Ovary (tissue), 9 donors: Measurements from ENCODE around the gene MYRF. TPM values are rescaled to one million over a fixed set of nuclear protein-coding genes. Genes with fewer than 3 reads are reported as not detected.

Experiments used
- DNase-seq, 5 donors: peaks; one replicate each; pipeline ENCODE4 v3.0.0-alpha.2; 2019 to 2020
- H3K27ac ChIP-seq, 2 donors: fragments of 200-600 bp; one replicate each; pipeline versions ENCODE4 v1.5.1 to v1.8.0; 2019 to 2022
- H3K27me3 ChIP-seq: fragments of 200-600 bp; one replicate; pipeline ENCODE4 v1.8.0; 2022
- H3K36me3 ChIP-seq: fragments of 200-600 bp; sonication (generic); one replicate; pipeline ENCODE4 v1.5.1; 2019
- H3K4me1 ChIP-seq: one replicate; pipeline ENCODE4 v1.8.1; 2013; ENCODE audit warnings: mild to moderate bottlenecking, moderate library complexity; ENCODE audit not compliant: insufficient read depth
- H3K4me3 ChIP-seq: fragments of 200-600 bp; sonication (generic); one replicate; pipeline ENCODE4 v1.5.1; 2017
- H3K9me3 ChIP-seq, 2 donors: fragments of 200-600 bp in 1 of 2; sonication (generic) in 1 of 2; one replicate each; pipeline versions ENCODE4 v1.5.1 to v1.8.1; 2013 to 2019; ENCODE audit warnings: mild to moderate bottlenecking in 1 of 2, moderate library complexity in 1 of 2
- CTCF ChIP-seq, 3 donors: fragments of 450-650 bp in 2 of 3; fragments of 200-600 bp in 1 of 3; IDR thresholded peaks; one replicate each; pipeline versions ENCODE4 v1.5.1 to v1.8.0; 2016 to 2022; ENCODE audit warnings: antibody characterized with exemption in 3 of 3, mild to moderate bottlenecking in 1 of 3
- EP300 ChIP-seq: sonication (generic); formaldehyde crosslinking; IDR thresholded peaks from one replicate; pipeline ENCODE4 v1.6.1; 2017; ENCODE audit warnings: antibody characterized with exemption
- POLR2A ChIP-seq: fragments of 450-650 bp; IDR thresholded peaks from one replicate; pipeline ENCODE4 v1.6.1; 2017; ENCODE audit warnings: antibody characterized with exemption, mild to moderate bottlenecking, moderate library complexity
- WGBS, 3 donors: extraction: QIAGEN DNeasy Blood & Tissue Kit in 1 of 3; methylation state at CpG; one replicate each; pipeline versions ENCODE4 v1.1.5 to v1.1.7; 2013 to 2017; 5-methylcytosine and 5-hydroxymethylcytosine counted together
- intact Hi-C, 4 donors: fragments of 100-400 bp; cut with DNase I; formaldehyde crosslinking; loops; one replicate each; pipeline versions ENCODE4 v1.11.0 to v1.15.1; 2022 to 2023
- polyA plus RNA-seq, 2 donors: library from polyadenylated mRNA; stranded (reverse); fragments of 200-250 nt in 1 of 2; fragments of 350-450 nt in 1 of 2; fragmentation: Illumina TruSeq in 1 of 2; extraction: RNeasy Lipid Tissue Mini Kit (QIAGEN cat#74804) in 1 of 2; gene quantifications; one replicate each; pipeline ENCODE4 v1.2.3, GENCODE V29; 2013 to 2014
- total RNA-seq, 7 donors: library from RNA; depleted of rRNA in 2 of 7; stranded (reverse); fragments of >200 nt in 2 of 7; fragmentation: NEBNext Ultra II Directional in 3 of 7; extraction: Animal tissue kit (Norgen Biotek cat#: 25700) in 3 of 7; gene quantifications; one replicate each; pipeline versions ENCODE4 v1.1.0 to v1.2.4, GENCODE V29; 2016 to 2023
- donor health status: DM: no; HTN: no; CAD: no; lungs with moderate emphysema.
- donor health status: DM: no; HTN: no; CAD: no.
- donor health status: Bipolar disorder and iron deficiency.
- donor health status: DM: yes; HTN: yes; CAD: no.
- donor health status: DM: no; HTN: no; CAD: no.
- donor health status: DM: yes; HTN: yes; CAD: no.

The MYRF gene
- total and polyA plus RNA-seq, 9 donors: 6.6 to 109 (median 23.3) TPM

- no peak for DNase-seq
- Histone ChIP-seq H3K27ac (no peak overlapping the region), H3K36me3 (no peaks in the 10 kb centered on the region), H3K4me1 (peaks cover 14% of the 10 kb centered on the region), H3K9me3 (no peaks in the 10 kb centered on the region), H3K27me3 (no peaks in the 10 kb centered on the region), H3K4me3 (no peak overlapping the region)
- WGBS, 3 donors: 27 to 60% (median 42%) methylated on average over 2 to 3 of the region's 3 CpGs
- TF ChIP-seq POLR2A (no peak), CTCF (IDR thresholded peaks at IDR 0.05) (peak in 1 of 3 donors; percentile 8)
- intact Hi-C loops: loop anchor here in 1 of 4 donors (2.0 kb wide), 1 partner anchor 29 kb away; no protein-coding TSS in a partner anchor
These were observed 4.5 kb upstream of the MYRF start for GRCh38 chr11:61747967-61748285.

DNA sequence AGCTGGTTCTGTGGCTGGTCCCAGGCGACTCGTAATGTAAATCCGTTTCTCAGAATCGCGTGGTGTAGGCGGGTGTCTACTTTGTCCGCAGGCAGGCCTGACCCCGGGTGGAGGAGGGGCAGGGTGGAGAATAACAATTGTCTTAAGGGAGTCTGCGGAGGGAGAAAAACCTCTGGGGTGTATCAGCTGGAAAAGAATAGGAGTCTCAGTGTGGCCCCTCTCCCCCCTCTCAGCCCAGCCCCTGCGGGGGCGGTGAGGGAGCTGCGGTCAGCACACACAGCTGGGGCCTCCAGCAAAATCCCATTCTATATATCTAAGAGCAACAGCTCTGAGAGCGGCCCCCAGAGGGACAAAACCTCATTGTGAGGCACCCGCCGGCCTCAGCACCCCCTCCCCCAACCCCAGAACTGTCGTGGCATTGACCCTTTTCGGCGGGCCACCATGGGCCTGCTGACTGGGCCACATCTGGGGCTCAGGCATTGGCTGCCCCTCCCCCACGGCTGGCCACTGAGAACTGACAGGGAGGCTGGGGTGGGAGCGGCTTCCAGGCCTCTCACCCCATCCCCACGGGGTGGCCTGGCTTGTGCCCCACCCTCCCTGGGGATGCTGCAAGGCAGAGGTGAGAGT lies 2.7 kb upstream of the MYRF start:
- no peaks in the 10 kb centered on the region for H3K27me3 ChIP-seq
- 23 to 32% (median 24%) methylated on average over 19 to 21 of the region's 21 CpGs for WGBS, 3 donors

DNA sequence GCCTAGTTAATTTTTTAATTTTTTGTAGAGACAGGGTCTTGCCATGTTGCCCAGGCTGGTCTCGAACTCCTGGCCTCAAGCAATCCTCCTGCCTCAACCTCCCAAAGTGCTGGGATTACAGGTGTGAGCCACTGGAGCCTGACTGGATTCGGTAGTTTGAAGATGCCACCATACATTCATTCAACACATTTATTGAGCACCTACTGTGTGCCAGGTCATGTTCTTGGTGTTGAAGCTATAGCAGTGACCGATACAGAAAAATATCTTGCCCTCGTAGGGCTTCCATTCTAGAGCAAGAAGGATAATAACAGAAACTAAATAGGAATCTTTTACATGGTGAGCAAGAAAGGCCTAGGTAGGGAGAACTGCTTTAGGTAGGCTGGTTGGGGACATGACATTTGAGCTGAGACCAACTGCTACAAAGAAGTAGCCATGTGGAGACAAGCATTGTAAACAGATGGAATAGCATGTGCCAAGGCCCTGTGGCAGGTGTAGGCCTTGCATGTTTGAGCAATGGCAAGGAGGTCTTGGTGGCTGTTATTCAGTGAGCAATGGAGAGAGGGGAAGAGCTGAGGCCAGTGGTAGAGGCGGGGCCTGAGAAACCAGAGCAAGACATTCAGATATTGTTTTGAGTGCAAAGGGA lies 1.7 kb upstream of the MYRF start:
- no peak for DNase-seq
- no peak overlapping the region for H3K27ac ChIP-seq
- TF ChIP-seq POLR2A (no peak), EP300 (no peak), CTCF (IDR thresholded peaks at IDR 0.05) (no peak)
- 96 to 98% (median 97%) methylated on average over 5 of the region's 5 CpGs for WGBS, 3 donors
- intact Hi-C loops: no loop called here
- no peaks in the 10 kb centered on the region for H3K27me3 ChIP-seq
- no peaks in the 10 kb centered on the region for H3K9me3 ChIP-seq
- no peak overlapping the region for H3K4me3 ChIP-seq
- peaks cover 12% of the 10 kb centered on the region for H3K4me1 ChIP-seq
- no peaks in the 10 kb centered on the region for H3K36me3 ChIP-seq

More for the DNA sequence above, 2.7 kb upstream of the MYRF start:
- peak in 4 of 5 donors; percentile 59 to 75 (median 62) for DNase-seq
- H3K9me3 ChIP-seq: no peaks in the 10 kb centered on the region
- no peaks in the 10 kb centered on the region for H3K36me3 ChIP-seq
- peak overlapping the region; percentile 17 to 61 for H3K27ac ChIP-seq
- H3K4me1 ChIP-seq: peaks cover 14% of the 10 kb centered on the region
- TF ChIP-seq CTCF (IDR thresholded peaks at IDR 0.05) (no peak), EP300 (no peak)
- H3K4me3 ChIP-seq: no peak overlapping the region
- intact Hi-C loops: loop anchor here in 1 of 4 donors (2.0 kb wide), 1 partner anchor 27 kb away; no protein-coding TSS in a partner anchor

- intact Hi-C loops: no loop called here
- DNase-seq: peak; percentile 51 to 73 (median 56)
- H3K4me3 ChIP-seq: no peak overlapping the region
- H3K9me3 ChIP-seq: no peaks in the 10 kb centered on the region
- H3K27ac ChIP-seq: no peak overlapping the region
- no peaks in the 10 kb centered on the region for H3K36me3 ChIP-seq
- TF ChIP-seq POLR2A: no peak
- no peak for TF ChIP-seq EP300
- no peak for TF ChIP-seq CTCF (IDR thresholded peaks at IDR 0.05)
- peaks cover 12% of the 10 kb centered on the region for H3K4me1 ChIP-seq
- H3K27me3 ChIP-seq: no peaks in the 10 kb centered on the region
- 39 to 64% (median 43%) methylated on average over 14 of the region's 14 CpGs for WGBS, 3 donors
These were observed 1.1 kb upstream of the MYRF start for GRCh38 chr11:61751384-61751783.
